ENCODE results near the gene EFCAB12.

Gene EFCAB12

GRCh38 chr3:129474984-129475804, 46.8 kb upstream of the EFCAB12 start:
- no peak overlapping the region for H2AFZ ChIP-seq (ENCODE audit: low read length)
- no peak overlapping the region for H3K4me2 ChIP-seq (ENCODE audit: low read length)
- no peaks in the 10 kb centered on the region for H3K9me2 ChIP-seq (ENCODE audit: low read depth, low read length)
- no peaks in the 10 kb centered on the region for H3K9me3 ChIP-seq (ENCODE audit: low read length)
- H3K79me2 ChIP-seq (ENCODE audit: insufficient read depth, low read length): no peaks in the 10 kb centered on the region
- H3K27me3 ChIP-seq (ENCODE audit: insufficient read depth, low read length): no peaks in the 10 kb centered on the region
- no peaks in the 10 kb centered on the region for H3F3A ChIP-seq (ENCODE audit: insufficient read depth, low read length)
- 0 out of 2 replicates have a peak, but pooled peaks cover 5% of the 10 kb centered on the region for H3K36me3 ChIP-seq (ENCODE audit: insufficient read depth, low read length)
- no peak overlapping the region for H3K4me3 ChIP-seq (ENCODE audit: low read depth, low read length, poor library complexity, severe bottlenecking)
- H3K4me1 ChIP-seq (ENCODE audit: insufficient read depth, low read length, severe bottlenecking): no peaks in the 10 kb centered on the region
- H3K9ac ChIP-seq (ENCODE audit: low read length): no peak overlapping the region
- H4K20me1 ChIP-seq (ENCODE audit: insufficient read depth, low read length): no peaks in the 10 kb centered on the region
- TF ChIP-seq CTCF (IDR thresholded peaks at IDR 0.05; ENCODE audit: low read length): no peak
- no peak for TF ChIP-seq EZH2 (IDR thresholded peaks at IDR 0.05; ENCODE audit: borderline replicate concordance, low read length)
- no peak overlapping the region for H3K27ac ChIP-seq (ENCODE audit: low read depth, low read length, poor library complexity, severe bottlenecking)

GRCh38 chr3:129473769-129474152, 45.3 kb upstream of the EFCAB12 start:
- Histone ChIP-seq H3K4me2 (ENCODE audit: low read length) (no peak overlapping the region), H3K9me3 (ENCODE audit: low read length) (no peaks in the 10 kb centered on the region), H3K4me1 (ENCODE audit: insufficient read depth, low read length, severe bottlenecking) (no peaks in the 10 kb centered on the region), H2AFZ (ENCODE audit: low read length) (no peak overlapping the region), H3F3A (ENCODE audit: insufficient read depth, low read length) (no peaks in the 10 kb centered on the region), H3K4me3 (ENCODE audit: low read depth, low read length, poor library complexity, severe bottlenecking) (no peak overlapping the region), H3K27me3 (ENCODE audit: insufficient read depth, low read length) (no peaks in the 10 kb centered on the region), H3K9ac (ENCODE audit: low read length) (no peak overlapping the region), H3K36me3 (ENCODE audit: insufficient read depth, low read length) (0 out of 2 replicates have a peak, but pooled peaks cover 5% of the 10 kb centered on the region), H4K20me1 (ENCODE audit: insufficient read depth, low read length) (no peaks in the 10 kb centered on the region), H3K27ac (ENCODE audit: low read depth, low read length, poor library complexity, severe bottlenecking) (no peak overlapping the region), H3K9me2 (ENCODE audit: low read depth, low read length) (no peaks in the 10 kb centered on the region), H3K79me2 (ENCODE audit: insufficient read depth, low read length) (no peaks in the 10 kb centered on the region)
- TF ChIP-seq CTCF (IDR thresholded peaks at IDR 0.05; ENCODE audit: low read length): no peak
- TF ChIP-seq EZH2 (IDR thresholded peaks at IDR 0.05; ENCODE audit: borderline replicate concordance, low read length): no peak

GRCh38 chr3:129473067-129473768, 44.8 kb upstream of the EFCAB12 start:
- Histone ChIP-seq H3K9ac (ENCODE audit: low read length) (no peak overlapping the region), H3K27ac (ENCODE audit: low read depth, low read length, poor library complexity, severe bottlenecking) (no peak overlapping the region)
- TF ChIP-seq CTCF (IDR thresholded peaks at IDR 0.05; ENCODE audit: low read length): no peak
- no peak for TF ChIP-seq EZH2 (IDR thresholded peaks at IDR 0.05; ENCODE audit: borderline replicate concordance, low read length)

More at GRCh38 chr3:129473067-129473768, 44.8 kb upstream of the EFCAB12 start:
- no peaks in the 10 kb centered on the region for H3K9me3 ChIP-seq (ENCODE audit: low read length)
- no peak overlapping the region for H2AFZ ChIP-seq (ENCODE audit: low read length)
- no peaks in the 10 kb centered on the region for H4K20me1 ChIP-seq (ENCODE audit: insufficient read depth, low read length)
- no peaks in the 10 kb centered on the region for H3K4me1 ChIP-seq (ENCODE audit: insufficient read depth, low read length, severe bottlenecking)
- no peaks in the 10 kb centered on the region for H3F3A ChIP-seq (ENCODE audit: insufficient read depth, low read length)
- no peak overlapping the region for H3K4me2 ChIP-seq (ENCODE audit: low read length)
- no peaks in the 10 kb centered on the region for H3K9me2 ChIP-seq (ENCODE audit: low read depth, low read length)
- 0 out of 2 replicates have a peak, but pooled peaks cover 5% of the 10 kb centered on the region for H3K36me3 ChIP-seq (ENCODE audit: insufficient read depth, low read length)
- H3K4me3 ChIP-seq (ENCODE audit: low read depth, low read length, poor library complexity, severe bottlenecking): no peak overlapping the region
- H3K27me3 ChIP-seq (ENCODE audit: insufficient read depth, low read length): no peaks in the 10 kb centered on the region
- no peaks in the 10 kb centered on the region for H3K79me2 ChIP-seq (ENCODE audit: insufficient read depth, low read length)
